Esophagus (tissue), 2 donors: ENCODE results near the gene GABRG3. TPM values are rescaled to one million over a fixed set of nuclear protein-coding genes. Genes with fewer than 3 reads are reported as not detected.

Source experiments
- H3K27ac ChIP-seq, 2 donors: one replicate each; pipeline ENCODE4 v1.5.1; 2013; ENCODE audit warnings: low read depth in 2 of 2, mild to moderate bottlenecking in 2 of 2, inconsistent platforms in 1 of 2, low read length in 1 of 2, moderate library complexity in 1 of 2
- H3K27me3 ChIP-seq, 2 donors: one replicate each; pipeline ENCODE4 v1.6.1; 2013; ENCODE audit warnings: low read length in 2 of 2, control low read depth in 1 of 2, mild to moderate bottlenecking in 1 of 2; ENCODE audit not compliant: insufficient read depth in 2 of 2, control insufficient read depth in 1 of 2
- H3K36me3 ChIP-seq, 2 donors: one replicate each; pipeline ENCODE4 v1.6.1; 2013; ENCODE audit warnings: low read length in 1 of 2; ENCODE audit not compliant: control insufficient read depth in 2 of 2, insufficient read depth in 2 of 2
- H3K4me1 ChIP-seq, 2 donors: one replicate each; pipeline ENCODE4 v1.6.1; 2013; ENCODE audit warnings: low read length in 1 of 2; ENCODE audit not compliant: control insufficient read depth in 2 of 2, insufficient read depth in 2 of 2
- H3K4me3 ChIP-seq, 2 donors: one replicate each; pipeline ENCODE4 v1.5.1; 2013; ENCODE audit warnings: low read length in 2 of 2, mild to moderate bottlenecking in 2 of 2, low read depth in 1 of 2, moderate library complexity in 1 of 2
- H3K9me3 ChIP-seq, 2 donors: one replicate each; pipeline ENCODE4 v1.6.1; 2013; ENCODE audit warnings: mild to moderate bottlenecking in 2 of 2, low read depth in 1 of 2, low read length in 1 of 2, moderate library complexity in 1 of 2; ENCODE audit not compliant: control insufficient read depth in 2 of 2, insufficient read depth in 1 of 2
- WGBS, 2 donors: extraction: QIAGEN DNeasy Blood & Tissue Kit; methylation state at CpG; one replicate each; pipeline ENCODE4 v1.1.7; 2013; 5-methylcytosine and 5-hydroxymethylcytosine counted together
- polyA plus RNA-seq, 2 donors: library from polyadenylated mRNA; stranded (reverse); fragments of 200-250 nt; gene quantifications; one replicate each; pipeline ENCODE4 v1.2.3, GENCODE V29; 2013
- donor health status: healthy with polysubstance abuse.
- donor health status: Bipolar disorder and iron deficiency.

GABRG3 gene
- polyA plus RNA-seq, 2 donors: not detected

DNA sequence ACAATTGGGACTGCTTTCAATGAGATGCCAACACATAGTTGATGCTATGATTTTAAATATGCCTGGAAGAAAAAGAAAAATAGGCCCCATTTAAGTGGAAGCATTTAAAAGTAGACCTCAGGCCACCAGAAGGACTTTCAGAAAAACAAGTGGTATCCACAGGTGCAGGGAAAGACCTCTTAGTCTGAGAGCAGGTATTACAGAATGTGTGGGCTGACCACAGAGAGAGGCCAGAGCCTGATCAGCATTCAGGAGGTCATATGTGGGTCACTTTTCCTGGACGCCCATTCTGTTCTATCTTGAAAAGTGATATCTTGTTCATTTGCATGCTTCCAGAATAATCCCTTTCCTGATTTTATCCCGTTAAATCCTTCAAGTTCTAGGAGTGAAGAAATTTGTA is 95.5 kb downstream of the GABRG3 start:
- peaks cover 10 to 11% of the 10 kb centered on the region in 2 donors for H3K9me3 ChIP-seq
- 75 to 83% methylated on average over 2 of the region's 2 CpGs for WGBS, 2 donors

DNA sequence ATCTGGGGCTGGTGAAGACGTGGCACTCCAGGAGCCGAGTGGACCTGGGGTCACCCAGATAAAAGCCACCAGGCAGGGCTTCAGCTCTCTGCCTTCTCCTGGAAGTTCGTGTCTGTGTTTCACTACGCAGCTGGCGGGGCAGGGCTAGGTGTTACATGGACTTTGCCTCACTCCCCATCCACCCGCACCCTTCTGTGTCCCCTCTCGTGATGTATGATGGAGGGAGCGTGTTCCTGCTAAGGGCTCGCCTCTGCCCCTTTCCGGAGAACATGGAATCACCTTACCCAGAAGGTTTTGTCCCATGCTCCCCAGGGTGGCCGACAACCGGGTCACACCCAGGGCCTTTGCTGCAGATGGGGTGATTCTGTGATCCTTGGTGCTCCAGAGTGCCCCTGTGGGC is 96.2 kb downstream of the GABRG3 start:
- H3K4me1 ChIP-seq: no peaks in the 10 kb centered on the region
- H3K9me3 ChIP-seq: peaks cover 10 to 11% of the 10 kb centered on the region in 2 donors
- no peak overlapping the region for H3K4me3 ChIP-seq
- WGBS, 2 donors: 81 to 93% methylated on average over 12 of the region's 12 CpGs
- no peaks in the 10 kb centered on the region for H3K36me3 ChIP-seq
- no peak overlapping the region for H3K27ac ChIP-seq
- H3K27me3 ChIP-seq: no peaks in the 10 kb centered on the region

More for the DNA sequence above, 95.5 kb downstream of the GABRG3 start:
- Histone ChIP-seq H3K4me1 (no peaks in the 10 kb centered on the region), H3K27ac (no peak overlapping the region), H3K36me3 (no peaks in the 10 kb centered on the region), H3K27me3 (no peaks in the 10 kb centered on the region), H3K4me3 (no peak overlapping the region)

- Histone ChIP-seq H3K27me3 (no peaks in the 10 kb centered on the region), H3K27ac (no peak overlapping the region), H3K36me3 (no peaks in the 10 kb centered on the region), H3K4me3 (no peak overlapping the region), H3K9me3 (peaks cover 10 to 11% of the 10 kb centered on the region in 2 donors), H3K4me1 (no peaks in the 10 kb centered on the region)
- WGBS, 2 donors: 57 to 65% methylated on average over 6 of the region's 6 CpGs
Measured at GRCh38 chr15:27070841-27071240, 99.9 kb downstream of the GABRG3 start.

DNA sequence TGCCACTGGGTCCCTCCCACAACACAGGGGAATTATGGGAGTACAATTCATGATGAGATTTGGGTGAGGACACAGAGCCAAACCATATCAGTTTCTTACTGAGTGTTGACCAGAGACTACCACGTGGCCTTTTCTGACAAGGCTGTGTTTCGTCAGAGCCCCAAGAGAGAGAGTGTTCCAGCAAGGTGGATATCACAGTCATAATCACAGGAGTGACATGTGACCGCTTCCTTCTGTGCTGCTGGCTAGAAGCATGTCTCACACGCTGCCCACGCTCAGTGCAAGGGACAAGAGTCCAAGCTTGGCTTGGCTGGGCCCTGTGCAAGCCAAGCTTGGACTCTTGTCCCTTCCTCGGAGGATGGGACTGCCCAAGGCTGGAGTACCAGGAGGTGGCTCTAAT is 103.2 kb downstream of the GABRG3 start:
- Histone ChIP-seq H3K4me1 (no peaks in the 10 kb centered on the region), H3K4me3 (no peak overlapping the region), H3K27ac (no peak overlapping the region), H3K9me3 (peaks cover 0 to 4% of the 10 kb centered on the region in 2 donors), H3K27me3 (no peaks in the 10 kb centered on the region), H3K36me3 (no peaks in the 10 kb centered on the region)
- 85 to 87% methylated on average over 6 of the region's 6 CpGs for WGBS, 2 donors

DNA sequence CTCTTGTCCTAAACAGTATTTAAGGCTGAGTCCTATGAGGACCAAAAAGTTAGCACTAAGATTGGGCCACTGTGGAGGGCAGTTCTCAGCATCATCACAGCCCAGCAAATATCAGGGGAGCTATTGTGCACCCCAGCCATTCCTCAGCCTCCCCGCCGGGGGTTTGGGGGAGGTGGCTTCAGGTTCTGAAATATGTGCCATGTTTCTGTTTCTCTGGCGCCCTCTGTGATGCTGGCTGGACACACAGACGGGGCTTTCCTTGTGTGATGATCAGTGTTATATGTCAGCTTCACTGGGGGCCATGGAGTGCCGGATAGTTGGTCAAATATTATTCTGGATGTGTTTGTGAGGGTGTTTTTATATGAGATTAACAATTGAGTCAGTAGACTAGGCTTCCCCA is 106.8 kb downstream of the GABRG3 start:
- H3K27me3 ChIP-seq: no peaks in the 10 kb centered on the region
- H3K4me3 ChIP-seq: no peak overlapping the region
- H3K36me3 ChIP-seq: no peaks in the 10 kb centered on the region
- no peaks in the 10 kb centered on the region for H3K9me3 ChIP-seq
- H3K4me1 ChIP-seq: no peaks in the 10 kb centered on the region
- WGBS, 2 donors: 66 to 69% methylated on average over 5 of the region's 5 CpGs
- no peak overlapping the region for H3K27ac ChIP-seq

DNA sequence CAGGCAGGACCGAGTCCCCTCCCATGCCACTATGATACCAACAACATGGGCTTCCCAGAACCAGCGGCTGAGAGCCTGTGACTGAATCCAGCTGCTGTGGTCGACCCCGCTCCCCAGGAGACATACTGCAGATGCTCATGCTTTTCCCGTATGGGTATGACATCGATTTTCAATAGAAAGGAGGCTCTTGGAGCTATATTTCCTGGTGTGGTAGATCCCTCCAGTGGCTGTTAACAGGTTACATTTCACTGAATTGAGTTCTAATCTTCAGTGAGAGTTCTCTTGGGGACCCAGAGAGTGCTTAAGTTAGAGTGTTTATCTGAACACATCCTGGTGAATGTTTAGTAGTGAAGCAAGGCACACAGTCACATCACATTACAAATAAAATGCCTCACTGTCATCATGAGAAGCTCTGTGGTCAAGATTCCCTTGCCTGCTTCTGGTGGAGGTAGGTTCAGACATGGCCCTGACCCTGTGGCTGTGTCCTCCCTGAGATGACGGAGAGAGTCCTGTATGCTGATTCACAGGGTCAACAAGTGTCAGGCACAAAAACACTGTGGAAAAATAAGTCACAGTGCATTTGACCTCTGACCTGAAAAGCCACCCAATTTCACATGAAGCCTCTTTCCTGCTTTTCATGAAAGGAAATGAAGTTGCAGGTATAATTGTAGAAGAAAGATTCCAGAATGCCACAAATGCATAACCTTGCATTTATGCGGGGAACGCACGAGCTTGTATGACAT is 110.9 kb downstream of the GABRG3 start:
- no peak overlapping the region for H3K27ac ChIP-seq
- H3K9me3 ChIP-seq: no peaks in the 10 kb centered on the region
- no peaks in the 10 kb centered on the region for H3K4me1 ChIP-seq
- H3K36me3 ChIP-seq: no peaks in the 10 kb centered on the region
- 69 to 72% methylated on average over 10 of the region's 10 CpGs for WGBS, 2 donors
- H3K4me3 ChIP-seq: no peak overlapping the region
- H3K27me3 ChIP-seq: no peaks in the 10 kb centered on the region

DNA sequence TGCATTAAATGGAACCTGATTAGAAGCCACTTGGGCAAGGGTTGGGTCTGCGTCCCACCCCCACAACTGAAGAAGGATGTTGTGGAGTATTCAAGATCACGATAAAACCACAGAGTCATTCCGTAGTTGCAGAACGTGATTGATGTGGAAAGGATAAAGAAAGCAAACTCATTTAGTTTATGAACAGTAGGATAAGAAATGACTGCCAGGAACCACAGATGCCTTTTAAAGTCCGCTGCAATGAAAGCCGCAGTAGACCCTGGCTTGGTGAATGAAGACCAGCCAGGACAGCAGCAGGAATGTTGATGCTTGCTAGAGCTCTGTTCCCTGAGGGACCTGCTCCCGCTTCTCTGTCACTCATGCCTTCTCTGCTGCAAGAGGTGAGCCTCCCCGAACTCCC is 111.5 kb downstream of the GABRG3 start:
- no peak overlapping the region for H3K27ac ChIP-seq
- WGBS, 2 donors: 32 to 40% methylated on average over 8 of the region's 8 CpGs
- no peaks in the 10 kb centered on the region for H3K4me1 ChIP-seq
- no peaks in the 10 kb centered on the region for H3K9me3 ChIP-seq
- no peaks in the 10 kb centered on the region for H3K36me3 ChIP-seq
- no peaks in the 10 kb centered on the region for H3K27me3 ChIP-seq
- no peak overlapping the region for H3K4me3 ChIP-seq

GRCh38 chr15:27084844-27085243 is 113.9 kb downstream of the GABRG3 start:
- Histone ChIP-seq H3K4me3 (no peak overlapping the region), H3K4me1 (no peaks in the 10 kb centered on the region), H3K27me3 (no peaks in the 10 kb centered on the region), H3K27ac (no peak overlapping the region), H3K36me3 (no peaks in the 10 kb centered on the region), H3K9me3 (peaks cover 0 to 8% of the 10 kb centered on the region in 2 donors)
- WGBS, 2 donors: 78 to 80% methylated on average over 3 of the region's 3 CpGs

DNA sequence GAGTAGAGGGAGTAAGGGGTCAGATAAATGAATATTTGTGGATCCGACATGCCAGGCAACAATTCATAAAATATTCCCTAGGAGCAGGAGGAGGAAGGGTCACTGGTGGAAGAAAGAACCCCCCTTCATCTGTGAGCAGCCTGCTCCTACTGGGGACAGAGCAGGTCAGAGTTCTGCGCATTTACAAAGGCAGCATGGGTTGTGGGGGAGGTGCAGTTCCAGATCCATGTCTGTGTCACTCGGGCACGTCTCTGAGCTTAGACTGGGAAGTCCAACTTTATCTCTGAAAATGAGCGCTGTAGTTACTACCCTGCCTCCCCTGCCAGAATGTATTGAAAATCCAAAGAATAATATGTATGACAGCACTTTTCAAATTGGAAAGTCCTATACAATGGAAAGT is 115.2 kb downstream of the GABRG3 start:
- no peaks in the 10 kb centered on the region for H3K27me3 ChIP-seq
- H3K4me3 ChIP-seq: no peak overlapping the region
- no peaks in the 10 kb centered on the region for H3K36me3 ChIP-seq
- peaks cover 0 to 8% of the 10 kb centered on the region in 2 donors for H3K9me3 ChIP-seq
- WGBS, 2 donors: 52 to 70% methylated on average over 5 of the region's 5 CpGs
- no peak overlapping the region for H3K27ac ChIP-seq
- no peaks in the 10 kb centered on the region for H3K4me1 ChIP-seq

GRCh38 chr15:27086805-27087204 is 115.8 kb downstream of the GABRG3 start:
- Histone ChIP-seq H3K4me1 (no peaks in the 10 kb centered on the region), H3K27me3 (no peaks in the 10 kb centered on the region), H3K36me3 (no peaks in the 10 kb centered on the region), H3K4me3 (no peak overlapping the region), H3K9me3 (peaks cover 0 to 8% of the 10 kb centered on the region in 2 donors), H3K27ac (no peak overlapping the region)
- WGBS, 2 donors: 74 to 84% methylated on average over 11 of the region's 11 CpGs
